ENCODE data around the gene CD68. TPM values are rescaled to one million over a fixed set of nuclear protein-coding genes. Genes with fewer than 3 reads are reported as not detected.

The CD68 gene
- total RNA-seq, 2 donors from 2014 or later = 10.3 to 28.1 TPM

- H3K27me3 Mint-ChIP-seq (ENCODE audit: low read depth) = no peaks in the 10 kb centered on the region
- H3K36me3 Mint-ChIP-seq (ENCODE audit: insufficient read depth in 2 of 2) = peaks cover 7% of the 10 kb centered on the region in 2 donors
- H3K4me3 Mint-ChIP-seq = peak overlapping the region; percentile 92 to 97
These were observed 16.1 kb upstream of the CD68 start for GRCh38 chr17:7563115-7563869.

GRCh38 chr17:7569571-7569970 lies 9.9 kb upstream of the CD68 start:
- no peak overlapping the region for H3K27ac Mint-ChIP-seq

More at GRCh38 chr17:7563115-7563869, 16.1 kb upstream of the CD68 start:
- ATAC-seq (replicated peaks in 1 of 2) = no peak
- no peak overlapping the region for H3K27ac Mint-ChIP-seq
- H3K9me3 Mint-ChIP-seq = no peaks in the 10 kb centered on the region
- H3K4me1 Mint-ChIP-seq (ENCODE audit: low read depth) = peaks cover 50% of the 10 kb centered on the region
- DNase-seq = no peak

GRCh38 chr17:7570351-7570750 lies 9.1 kb upstream of the CD68 start:
- Mint-ChIP-seq H3K27me3 (ENCODE audit: low read depth) (no peaks in the 10 kb centered on the region), H3K9me3 (no peaks in the 10 kb centered on the region), H3K36me3 (ENCODE audit: insufficient read depth in 2 of 2) (peaks cover 26 to 35% of the 10 kb centered on the region in 2 donors), H3K4me3 (no peak overlapping the region), H3K27ac (no peak overlapping the region), H3K4me1 (ENCODE audit: low read depth) (peaks cover 52% of the 10 kb centered on the region)
- ATAC-seq (replicated peaks in 1 of 2) = no peak
- DNase-seq = no peak

More at GRCh38 chr17:7569571-7569970, 9.9 kb upstream of the CD68 start:
- Mint-ChIP-seq H3K4me3 (no peak overlapping the region), H3K4me1 (ENCODE audit: low read depth) (peaks cover 46% of the 10 kb centered on the region), H3K36me3 (ENCODE audit: insufficient read depth in 2 of 2) (peaks cover 18 to 28% of the 10 kb centered on the region in 2 donors), H3K27me3 (ENCODE audit: low read depth) (no peaks in the 10 kb centered on the region), H3K9me3 (no peaks in the 10 kb centered on the region)
- DNase-seq = no peak
- no peak for ATAC-seq (replicated peaks in 1 of 2)

- Mint-ChIP-seq H3K27me3 (ENCODE audit: low read depth) (no peaks in the 10 kb centered on the region), H3K4me1 (ENCODE audit: low read depth) (peaks cover 65% of the 10 kb centered on the region), H3K27ac (peak overlapping the region; percentile 98), H3K4me3 (peak overlapping the region; percentile 98 to 99), H3K36me3 (ENCODE audit: insufficient read depth in 2 of 2) (peaks cover 24 to 44% of the 10 kb centered on the region in 2 donors), H3K9me3 (no peaks in the 10 kb centered on the region)
- no peak for ATAC-seq (replicated peaks in 1 of 2)
- peak in 1 of 2 donors; percentile 99 for DNase-seq
These were observed 7.2 kb upstream of the CD68 start for GRCh38 chr17:7572338-7572587.

- H3K4me1 Mint-ChIP-seq (ENCODE audit: low read depth) = peaks cover 70% of the 10 kb centered on the region
- DNase-seq (peak in 1 of 2 donors; percentile 100), ATAC-seq (replicated peaks in 1 of 2) (peak; percentile 86)
- peaks cover 25 to 41% of the 10 kb centered on the region in 2 donors for H3K36me3 Mint-ChIP-seq (ENCODE audit: insufficient read depth in 2 of 2)
- H3K27ac Mint-ChIP-seq = peak overlapping the region; percentile 98
- no peaks in the 10 kb centered on the region for H3K27me3 Mint-ChIP-seq (ENCODE audit: low read depth)
- H3K9me3 Mint-ChIP-seq = no peaks in the 10 kb centered on the region
- peak overlapping the region; percentile 98 to 99 for H3K4me3 Mint-ChIP-seq
These were observed 6.7 kb upstream of the CD68 start for GRCh38 chr17:7572588-7573323.

- Mint-ChIP-seq H3K27ac (peak overlapping the region; percentile 98), H3K4me3 (peak overlapping the region; percentile 98 to 99), H3K4me1 (ENCODE audit: low read depth) (peaks cover 77% of the 10 kb centered on the region), H3K9me3 (no peaks in the 10 kb centered on the region), H3K27me3 (ENCODE audit: low read depth) (no peaks in the 10 kb centered on the region), H3K36me3 (ENCODE audit: insufficient read depth in 2 of 2) (peaks cover 28 to 43% of the 10 kb centered on the region in 2 donors)
- DNase-seq (peak; percentile 89 to 90), ATAC-seq (replicated peaks in 1 of 2) (peak; percentile 44 to 45)
These were observed 5.9 kb upstream of the CD68 start for GRCh38 chr17:7573324-7574080.

GRCh38 chr17:7574176-7574953 lies 5.1 kb upstream of the CD68 start:
- DNase-seq (no peak), ATAC-seq (replicated peaks in 1 of 2) (no peak)
- Mint-ChIP-seq H3K27ac (peak overlapping the region; percentile 93), H3K4me1 (ENCODE audit: low read depth) (peaks cover 86% of the 10 kb centered on the region), H3K27me3 (ENCODE audit: low read depth) (no peaks in the 10 kb centered on the region), H3K36me3 (ENCODE audit: insufficient read depth in 2 of 2) (peaks cover 30 to 46% of the 10 kb centered on the region in 2 donors), H3K9me3 (no peaks in the 10 kb centered on the region), H3K4me3 (peak overlapping the region; percentile 98 to 99)

GRCh38 chr17:7575481-7575883 lies 4.0 kb upstream of the CD68 start:
- Mint-ChIP-seq H3K36me3 (ENCODE audit: insufficient read depth in 2 of 2) (peaks cover 33 to 46% of the 10 kb centered on the region in 2 donors), H3K9me3 (no peaks in the 10 kb centered on the region), H3K27me3 (ENCODE audit: low read depth) (no peaks in the 10 kb centered on the region), H3K4me3 (peak overlapping the region; percentile 98 to 99), H3K4me1 (ENCODE audit: low read depth) (peaks cover 87% of the 10 kb centered on the region), H3K27ac (peak overlapping the region; percentile 93)
- DNase-seq (no peak), ATAC-seq (replicated peaks in 1 of 2) (no peak)

- Mint-ChIP-seq H3K4me3 (peak overlapping the region; percentile 98 to 99), H3K27ac (peak overlapping the region; percentile 93), H3K36me3 (ENCODE audit: insufficient read depth in 2 of 2) (peaks cover 33 to 47% of the 10 kb centered on the region in 2 donors), H3K4me1 (ENCODE audit: low read depth) (peaks cover 87% of the 10 kb centered on the region), H3K9me3 (no peaks in the 10 kb centered on the region), H3K27me3 (ENCODE audit: low read depth) (no peaks in the 10 kb centered on the region)
- DNase-seq = no peak
- ATAC-seq (replicated peaks in 1 of 2) = no peak
These were observed 3.5 kb upstream of the CD68 start for GRCh38 chr17:7575959-7576358.

- no peaks in the 10 kb centered on the region for H3K9me3 Mint-ChIP-seq
- peak overlapping the region; percentile 7 to 98 for H3K4me3 Mint-ChIP-seq
These were observed 3.0 kb upstream of the CD68 start for GRCh38 chr17:7576432-7576937.

GRCh38 chr17:7577327-7578199 lies 1.9 kb upstream of the CD68 start:
- Mint-ChIP-seq H3K36me3 (ENCODE audit: insufficient read depth in 2 of 2) (peaks cover 35 to 46% of the 10 kb centered on the region in 2 donors), H3K4me3 (peak overlapping the region; percentile 32 to 42), H3K27ac (peak overlapping the region; percentile 80), H3K4me1 (ENCODE audit: low read depth) (peaks cover 88% of the 10 kb centered on the region), H3K9me3 (no peaks in the 10 kb centered on the region), H3K27me3 (ENCODE audit: low read depth) (no peaks in the 10 kb centered on the region)
- ATAC-seq (replicated peaks in 1 of 2) (no peak), DNase-seq (no peak)

More at GRCh38 chr17:7576432-7576937, 3.0 kb upstream of the CD68 start:
- H3K4me1 Mint-ChIP-seq (ENCODE audit: low read depth) = peaks cover 87% of the 10 kb centered on the region
- DNase-seq (no peak), ATAC-seq (replicated peaks in 1 of 2) (no peak)
- no peaks in the 10 kb centered on the region for H3K27me3 Mint-ChIP-seq (ENCODE audit: low read depth)
- H3K27ac Mint-ChIP-seq = peak overlapping the region; percentile 86
- peaks cover 33 to 47% of the 10 kb centered on the region in 2 donors for H3K36me3 Mint-ChIP-seq (ENCODE audit: insufficient read depth in 2 of 2)
